IPS DF 19.7 (cell line): ENCODE results near the gene GPR6.

ENCODE experiments used
- DNase-seq: peaks from one replicate; pipeline ENCODE4 v3.0.0-alpha.2; 2013; ENCODE audit warnings: low read depth, low spot score

The GPR6 gene

GRCh38 chr6:109978174-109979032, at the start of gene GPR6:
Gene GPR6, plus strand, starts transcription at chr6:109978311. Its CDS starts 802 bp downstream, at chr6:109979113.
- DNase-seq: peak; percentile 52

GRCh38 chr6:109934293-109934692, 43.8 kb upstream of the GPR6 start:
- no peak for DNase-seq

GRCh38 chr6:109939654-109940053, 38.5 kb upstream of the GPR6 start:
- no peak for DNase-seq

- DNase-seq: peak; percentile 98
Measured at GRCh38 chr6:109944448-109944847, 33.7 kb upstream of the GPR6 start.

- DNase-seq: no peak
Measured at GRCh38 chr6:109945091-109945490, 33.0 kb upstream of the GPR6 start.

- no peak for DNase-seq
Measured at GRCh38 chr6:109946979-109947378, 31.1 kb upstream of the GPR6 start.

- no peak for DNase-seq
Measured at GRCh38 chr6:109949281-109950065, 28.6 kb upstream of the GPR6 start.

- no peak for DNase-seq
Measured at GRCh38 chr6:109955491-109955890, 22.6 kb upstream of the GPR6 start.

- no peak for DNase-seq
Measured at GRCh38 chr6:109958626-109959025, 19.5 kb upstream of the GPR6 start.

- no peak for DNase-seq
Measured at GRCh38 chr6:109961611-109962041, 16.5 kb upstream of the GPR6 start.

- no peak for DNase-seq
Measured at GRCh38 chr6:109962271-109962670, 15.8 kb upstream of the GPR6 start.

GRCh38 chr6:109963598-109964170, 14.4 kb upstream of the GPR6 start:
- no peak for DNase-seq

GRCh38 chr6:109964949-109965348, 13.2 kb upstream of the GPR6 start:
- DNase-seq: no peak

- no peak for DNase-seq
Measured at GRCh38 chr6:109966299-109966698, 11.8 kb upstream of the GPR6 start.

- no peak for DNase-seq
Measured at GRCh38 chr6:109977791-109978173, 329 bp upstream of the GPR6 start.

- DNase-seq: no peak
Measured at GRCh38 chr6:109979033-109979921, 1.2 kb downstream of the GPR6 start.

- DNase-seq: no peak
Measured at GRCh38 chr6:109984410-109984809, 6.3 kb downstream of the GPR6 start.

GRCh38 chr6:109987196-109987595, 9.1 kb downstream of the GPR6 start:
- no peak for DNase-seq

GRCh38 chr6:109991201-109992101, 13.3 kb downstream of the GPR6 start:
- no peak for DNase-seq

GRCh38 chr6:109998159-109998785, 20.2 kb downstream of the GPR6 start:
- no peak for DNase-seq
